ENCODE results near the gene RNF213. TPM values are rescaled to one million over a fixed set of nuclear protein-coding genes. Genes with fewer than 3 reads are reported as not detected.
"Not testable (repeated sequence)": the region's sequence is repeated elsewhere in the genome, so short reads cannot be mapped to it uniquely, and the experiment has no call there.

The RNF213 gene
- total RNA-seq, 2 experiments from 2014 or later = 152 TPM

DNA sequence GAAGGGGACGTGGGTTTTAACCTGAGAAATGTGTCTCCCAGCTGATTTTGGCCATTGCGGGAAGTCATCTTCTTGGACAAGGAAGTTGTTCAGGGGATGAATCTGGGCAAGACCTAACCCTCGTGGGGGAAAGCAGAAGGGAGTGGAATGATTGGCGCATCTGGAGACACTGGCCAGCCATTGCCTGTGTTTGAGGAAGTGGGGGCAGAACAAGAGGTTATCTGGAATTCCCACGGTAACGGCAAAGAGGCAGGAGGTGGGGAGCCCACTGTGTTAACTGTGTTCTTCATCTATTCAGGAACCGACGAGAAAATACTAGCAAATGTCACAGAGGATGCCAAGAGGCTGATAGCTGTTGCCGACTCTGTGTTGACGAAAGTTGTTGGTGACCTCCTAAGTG, 66.9 kb downstream of the RNF213 start:
- ChIA-PET CTCF (no interaction called here), POLR2A (no interaction called here)

DNA sequence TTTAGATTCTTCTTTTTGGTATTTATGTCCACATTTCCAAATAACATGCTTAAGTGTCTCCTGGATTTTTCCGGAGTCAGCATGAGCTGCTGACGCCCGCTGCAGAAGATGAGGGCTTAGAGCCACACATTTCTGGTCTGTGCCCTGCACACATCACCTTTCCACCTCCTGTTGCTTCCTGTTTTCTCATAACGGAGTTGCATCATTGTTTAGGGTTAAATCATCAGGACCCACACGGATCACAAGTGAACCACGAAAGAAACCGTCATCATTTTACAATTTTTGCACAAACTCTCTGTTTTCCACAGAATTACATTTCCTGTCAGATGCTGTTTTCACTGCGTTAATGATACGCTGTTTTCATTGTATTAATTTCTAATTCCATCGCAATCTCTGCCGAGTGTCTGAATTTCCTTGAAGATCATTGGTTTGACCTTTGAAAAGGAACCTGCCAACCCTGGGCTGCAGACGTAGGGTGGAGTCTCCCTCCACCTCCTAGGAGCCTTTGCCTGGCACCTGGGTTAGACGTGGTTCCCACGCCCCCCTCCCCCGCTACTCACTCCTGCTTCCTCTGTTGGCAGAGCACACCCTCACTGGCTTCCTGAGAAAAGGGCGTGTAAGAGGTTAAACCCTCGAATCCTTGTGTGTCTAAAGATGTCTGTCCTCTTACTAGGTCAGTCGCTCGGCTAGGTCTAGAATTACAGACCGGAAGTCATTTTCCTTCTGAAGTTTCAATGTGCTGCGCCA, 68.2 kb downstream of the RNF213 start:
- ChIA-PET POLR2A (no interaction called here), CTCF (interaction anchor here (0.6 kb wide), 1 partner anchor 40 kb away, joined by 3 read pairs; no protein-coding TSS in a partner anchor)

DNA sequence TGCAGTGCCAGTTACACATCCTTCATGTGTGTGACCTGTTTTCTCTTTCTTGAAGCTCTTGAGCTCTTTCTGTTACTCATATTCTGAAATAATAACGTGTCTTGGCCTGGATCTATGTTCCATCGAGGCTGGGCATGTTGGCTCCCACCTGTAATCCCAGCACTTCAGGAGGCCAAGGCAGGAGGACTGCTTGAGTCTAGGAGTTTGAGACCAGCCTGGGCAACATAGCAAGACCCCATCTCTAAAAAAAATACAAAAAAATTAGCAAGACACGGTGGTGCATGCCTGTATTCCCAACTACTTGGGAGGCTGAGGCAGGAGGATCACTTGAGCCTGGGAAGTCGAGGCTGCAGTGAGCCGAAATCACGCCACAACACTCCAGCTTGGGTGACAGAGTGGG, 68.8 kb downstream of the RNF213 start:
- CTCF ChIA-PET, POLR2A ChIA-PET: not testable (repeated sequence)

- ChIA-PET CTCF (no interaction called here), POLR2A (no interaction called here)
Observed at GRCh38 chr17:80330276-80330675, 69.6 kb downstream of the RNF213 start.

DNA sequence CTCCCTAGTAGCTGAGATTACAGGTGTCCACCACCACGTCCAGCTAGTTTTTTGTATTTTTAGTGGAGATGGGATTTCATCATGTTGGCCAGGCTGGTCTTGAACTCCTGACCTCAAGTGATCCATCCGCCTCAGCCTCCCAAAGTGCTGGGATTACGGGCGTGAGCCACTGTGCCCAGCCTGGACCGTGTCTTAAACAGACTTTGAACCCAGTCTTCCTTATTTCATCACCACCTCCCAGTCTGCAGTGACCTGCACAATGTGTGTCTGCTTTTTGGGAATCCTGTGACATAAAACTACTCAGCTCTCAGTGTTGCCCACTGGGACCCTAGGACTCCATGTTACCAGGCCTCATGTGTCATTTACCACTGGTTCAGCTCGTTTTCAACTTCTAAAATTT, 70.3 kb downstream of the RNF213 start:
- POLR2A ChIA-PET = not testable (repeated sequence)
- CTCF ChIA-PET = interaction anchor here (0.6 kb wide), 1 partner anchor 96 kb away, joined by 3 read pairs; no protein-coding TSS in a partner anchor

- ChIA-PET POLR2A (no interaction called here), CTCF (interaction anchor here (0.8 kb wide), 1 partner anchor 53 kb away, joined by 3 read pairs; no protein-coding TSS in a partner anchor)
Observed at GRCh38 chr17:80331820-80332219, 71.2 kb downstream of the RNF213 start.

GRCh38 chr17:80337195-80337895, 76.7 kb downstream of the RNF213 start:
- ChIA-PET CTCF (interaction anchor here (1.5 kb wide), 1 partner anchor 142 kb away, joined by 4 read pairs; no protein-coding TSS in a partner anchor), POLR2A (no interaction called here)

DNA sequence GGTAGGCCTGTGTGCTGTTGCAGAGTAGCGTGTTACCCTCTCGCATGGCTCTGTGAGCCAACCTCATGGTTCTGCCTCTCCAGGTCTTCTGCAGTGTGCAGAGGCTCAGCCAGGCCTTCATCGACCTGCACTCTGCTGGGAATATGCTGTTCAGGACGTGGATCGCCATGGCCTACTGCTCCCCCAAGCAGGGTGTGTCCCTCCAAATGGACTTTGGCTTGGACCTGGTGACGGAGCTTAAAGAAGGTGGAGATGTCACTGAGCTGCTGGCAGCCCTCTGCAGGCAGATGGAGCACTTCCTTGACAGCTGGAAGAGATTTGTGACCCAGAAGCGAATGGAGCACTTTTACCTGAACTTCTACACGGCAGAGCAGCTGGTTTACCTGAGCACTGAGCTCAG, 78.5 kb downstream of the RNF213 start:
- POLR2A ChIA-PET = no interaction called here
- CTCF ChIA-PET = no interaction called here

- POLR2A ChIA-PET = no interaction called here
- CTCF ChIA-PET = no interaction called here
Observed at GRCh38 chr17:80339731-80340456, 79.2 kb downstream of the RNF213 start.

DNA sequence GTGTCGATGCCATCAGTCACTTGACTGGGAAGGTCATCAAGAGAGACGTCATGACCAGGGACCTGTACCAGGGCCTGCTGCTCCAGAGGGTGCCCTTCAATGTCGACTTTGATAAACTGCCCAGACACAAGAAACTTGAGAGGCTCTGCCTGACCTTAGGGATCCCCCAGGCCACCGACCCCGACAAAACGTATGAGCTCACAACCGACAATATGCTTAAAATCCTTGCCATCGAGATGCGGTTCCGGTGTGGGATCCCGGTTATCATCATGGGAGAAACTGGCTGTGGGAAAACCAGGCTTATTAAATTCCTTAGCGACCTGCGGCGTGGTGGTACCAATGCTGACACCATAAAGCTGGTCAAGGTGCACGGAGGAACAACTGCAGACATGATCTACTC, 84.7 kb downstream of the RNF213 start:
- CTCF ChIA-PET = no interaction called here
- POLR2A ChIA-PET = no interaction called here

- ChIA-PET CTCF (no interaction called here), POLR2A (no interaction called here)
Observed at GRCh38 chr17:80345841-80346497, 85.3 kb downstream of the RNF213 start.

DNA sequence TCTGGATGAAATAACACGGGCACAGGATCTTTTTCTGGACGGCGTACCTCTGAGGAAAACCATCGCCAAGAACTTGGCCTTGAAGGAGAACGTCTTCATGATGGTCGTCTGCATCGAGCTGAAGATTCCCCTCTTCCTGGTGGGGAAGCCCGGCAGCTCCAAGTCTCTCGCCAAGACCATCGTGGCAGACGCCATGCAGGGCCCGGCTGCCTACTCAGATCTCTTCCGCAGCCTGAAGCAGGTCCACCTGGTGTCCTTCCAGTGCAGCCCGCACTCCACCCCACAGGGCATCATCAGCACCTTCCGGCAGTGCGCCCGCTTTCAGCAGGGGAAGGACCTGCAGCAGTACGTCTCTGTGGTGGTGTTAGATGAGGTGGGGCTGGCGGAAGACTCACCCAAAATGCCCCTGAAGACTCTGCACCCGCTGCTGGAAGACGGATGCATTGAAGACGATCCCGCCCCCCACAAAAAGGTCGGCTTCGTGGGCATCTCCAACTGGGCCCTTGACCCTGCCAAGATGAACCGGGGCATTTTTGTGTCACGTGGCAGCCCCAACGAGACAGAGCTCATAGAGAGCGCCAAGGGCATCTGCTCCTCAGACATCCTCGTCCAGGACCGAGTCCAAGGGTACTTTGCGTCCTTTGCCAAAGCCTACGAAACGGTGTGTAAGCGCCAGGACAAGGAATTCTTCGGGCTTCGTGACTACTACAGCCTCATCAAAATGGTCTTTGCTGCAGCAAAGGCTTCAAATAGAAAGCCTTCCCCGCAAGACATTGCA, 86.0 kb downstream of the RNF213 start:
- ChIA-PET POLR2A (no interaction called here), CTCF (no interaction called here)

- CTCF ChIA-PET = no interaction called here
- POLR2A ChIA-PET = no interaction called here
Observed at GRCh38 chr17:80347536-80347935, 86.9 kb downstream of the RNF213 start.

- ChIA-PET POLR2A (no interaction called here), CTCF (no interaction called here)
Observed at GRCh38 chr17:80347948-80348351, 87.3 kb downstream of the RNF213 start.

DNA sequence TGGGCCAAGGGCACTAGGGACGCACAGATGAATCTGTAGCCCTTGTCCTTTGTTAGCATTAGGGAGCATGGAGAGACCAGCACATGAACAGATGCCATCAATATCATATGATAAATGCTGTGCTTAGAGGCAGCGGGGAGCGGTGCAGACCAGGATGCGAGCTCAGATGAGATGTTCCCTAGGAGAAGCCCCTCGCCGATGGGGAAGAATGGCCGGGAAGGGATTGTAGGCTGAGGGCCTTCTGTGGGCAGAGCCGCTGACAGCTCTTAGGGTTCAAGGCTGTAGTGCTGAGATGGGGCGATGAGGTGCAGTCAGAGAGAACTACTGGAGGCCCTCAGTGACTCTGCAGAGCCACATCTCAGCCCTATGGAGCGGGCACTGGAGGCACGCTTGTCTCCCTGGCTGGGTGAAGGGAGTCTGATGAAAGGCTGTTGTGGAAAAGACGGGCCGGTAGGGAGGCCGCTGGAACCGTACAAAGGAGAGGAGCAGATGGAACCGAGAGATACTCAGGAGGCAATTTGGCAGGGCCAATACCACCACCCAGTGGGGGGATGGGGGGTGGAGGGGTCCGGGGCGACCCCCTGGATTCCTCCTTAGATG, 88.0 kb downstream of the RNF213 start:
- ChIA-PET CTCF (no interaction called here), POLR2A (no interaction called here)

GRCh38 chr17:80349151-80349651, 88.5 kb downstream of the RNF213 start:
- CTCF ChIA-PET = no interaction called here
- POLR2A ChIA-PET = no interaction called here

DNA sequence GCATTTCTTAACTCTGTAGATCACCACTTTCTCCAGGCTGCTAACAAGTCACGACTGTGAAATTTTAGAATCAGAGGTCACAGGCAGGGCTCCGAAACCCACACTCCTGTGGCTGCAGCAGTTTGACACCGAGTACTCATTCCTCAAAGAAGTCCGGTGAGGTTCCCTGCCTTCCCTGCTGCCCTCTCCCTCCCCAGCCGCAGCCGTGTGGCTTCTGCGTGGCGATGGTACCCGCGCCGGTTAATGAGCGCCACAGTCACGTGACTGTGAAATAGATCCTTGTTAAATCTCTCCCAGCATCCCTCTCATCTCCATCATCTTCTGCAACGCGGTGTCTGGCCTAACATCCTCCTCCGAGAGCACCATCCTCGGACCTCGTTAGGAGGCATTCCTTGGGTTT, 89.1 kb downstream of the RNF213 start:
- POLR2A ChIA-PET = no interaction called here
- CTCF ChIA-PET = no interaction called here

DNA sequence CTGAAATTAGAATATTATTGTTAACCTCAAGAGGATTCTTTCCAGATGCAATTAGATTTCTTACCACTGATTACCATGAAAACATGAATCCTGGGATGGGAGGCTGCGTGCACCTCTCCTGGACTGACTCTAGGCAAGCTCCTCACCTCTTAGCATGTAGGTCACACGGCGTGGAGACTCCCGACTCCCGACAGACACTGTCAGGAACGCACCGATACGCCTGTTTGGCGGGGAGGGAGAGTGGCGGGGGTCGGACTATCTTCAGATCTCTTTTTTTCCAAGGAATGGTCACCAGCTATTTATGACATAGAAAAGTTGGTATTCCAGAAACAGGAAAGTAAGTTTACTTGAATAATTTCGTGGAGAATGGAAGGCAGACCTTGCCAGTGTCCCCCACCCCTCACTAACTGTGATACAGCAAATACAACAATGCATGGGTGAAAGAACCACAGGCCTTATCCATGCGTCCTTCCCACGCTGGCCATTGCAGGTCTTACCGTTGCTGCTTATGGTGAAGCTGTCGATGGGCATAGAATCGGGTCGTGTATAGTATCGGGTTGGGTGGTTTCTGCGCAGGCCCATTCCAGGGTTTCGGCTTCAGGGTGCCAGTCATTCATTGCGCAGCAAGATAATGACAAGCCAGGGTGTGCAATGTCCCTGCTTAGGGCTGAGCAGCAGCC, 91.7 kb downstream of the RNF213 start:
- POLR2A ChIA-PET = no interaction called here
- CTCF ChIA-PET = no interaction called here

Data from activated CD8-positive, alpha-beta memory T cell treated with anti-CD3 and anti-CD28 coated beads for 36 hours (primary cell).